ENCODE measurements around the gene LRMDA.

The LRMDA gene

GRCh38 chr10:75857269-75857846 is 425.9 kb downstream of the LRMDA start:
- DNase-seq = no peak

- DNase-seq = no peak
Observed at GRCh38 chr10:75857896-75858295, 426.5 kb downstream of the LRMDA start.

- no peak for DNase-seq
Observed at GRCh38 chr10:75858339-75858738, 426.9 kb downstream of the LRMDA start.

- DNase-seq = no peak
Observed at GRCh38 chr10:75859141-75859540, 427.7 kb downstream of the LRMDA start.

GRCh38 chr10:75860009-75860408 is 428.6 kb downstream of the LRMDA start:
- DNase-seq = no peak

- no peak for DNase-seq
Observed at GRCh38 chr10:75861582-75861981, 430.2 kb downstream of the LRMDA start.

GRCh38 chr10:75862935-75863334 is 431.5 kb downstream of the LRMDA start:
- no peak for DNase-seq

GRCh38 chr10:75864717-75865116 is 433.3 kb downstream of the LRMDA start:
- no peak for DNase-seq

- DNase-seq = no peak
Observed at GRCh38 chr10:75865413-75866299, 434.2 kb downstream of the LRMDA start.

GRCh38 chr10:75866300-75866625 is 434.8 kb downstream of the LRMDA start:
- DNase-seq = no peak

- no peak for DNase-seq
Observed at GRCh38 chr10:75866731-75867130, 435.3 kb downstream of the LRMDA start.

GRCh38 chr10:75868574-75868973 is 437.1 kb downstream of the LRMDA start:
- DNase-seq = no peak

GRCh38 chr10:75870039-75870645 is 438.7 kb downstream of the LRMDA start:
- DNase-seq = no peak

- no peak for DNase-seq
Observed at GRCh38 chr10:75875740-75876139, 444.3 kb downstream of the LRMDA start.

- no peak for DNase-seq
Observed at GRCh38 chr10:75876710-75877109, 445.3 kb downstream of the LRMDA start.

- DNase-seq = no peak
Observed at GRCh38 chr10:75877877-75878276, 446.5 kb downstream of the LRMDA start.

GRCh38 chr10:75878586-75878985 is 447.2 kb downstream of the LRMDA start:
- no peak for DNase-seq

- DNase-seq = no peak
Observed at GRCh38 chr10:75880031-75880775, 448.8 kb downstream of the LRMDA start.

- no peak for DNase-seq
Observed at GRCh38 chr10:75883081-75884072, 452.0 kb downstream of the LRMDA start.

GRCh38 chr10:75884808-75885207 is 453.4 kb downstream of the LRMDA start:
- no peak for DNase-seq

- no peak for DNase-seq
Observed at GRCh38 chr10:75887369-75887768, 455.9 kb downstream of the LRMDA start.
